HG03521 (cell line): Measurements from ENCODE around the gene TMEM59.
A peak's percentile ranks its signal among the peaks of the same experiment; 100 is the strongest.
"Not testable (repeated sequence)": the region's sequence is repeated elsewhere in the genome, so short reads cannot be mapped to it uniquely, and the experiment has no call there.

Source experiments
- ATAC-seq: cut with Tn5 transposase; IDR thresholded peaks from one replicate; pipeline ENCODE4 v1.9.1; 2021; ENCODE audit warnings: mild to moderate bottlenecking, moderate library complexity; ENCODE audit not compliant: unreplicated experiment

The TMEM59 gene

DNA sequence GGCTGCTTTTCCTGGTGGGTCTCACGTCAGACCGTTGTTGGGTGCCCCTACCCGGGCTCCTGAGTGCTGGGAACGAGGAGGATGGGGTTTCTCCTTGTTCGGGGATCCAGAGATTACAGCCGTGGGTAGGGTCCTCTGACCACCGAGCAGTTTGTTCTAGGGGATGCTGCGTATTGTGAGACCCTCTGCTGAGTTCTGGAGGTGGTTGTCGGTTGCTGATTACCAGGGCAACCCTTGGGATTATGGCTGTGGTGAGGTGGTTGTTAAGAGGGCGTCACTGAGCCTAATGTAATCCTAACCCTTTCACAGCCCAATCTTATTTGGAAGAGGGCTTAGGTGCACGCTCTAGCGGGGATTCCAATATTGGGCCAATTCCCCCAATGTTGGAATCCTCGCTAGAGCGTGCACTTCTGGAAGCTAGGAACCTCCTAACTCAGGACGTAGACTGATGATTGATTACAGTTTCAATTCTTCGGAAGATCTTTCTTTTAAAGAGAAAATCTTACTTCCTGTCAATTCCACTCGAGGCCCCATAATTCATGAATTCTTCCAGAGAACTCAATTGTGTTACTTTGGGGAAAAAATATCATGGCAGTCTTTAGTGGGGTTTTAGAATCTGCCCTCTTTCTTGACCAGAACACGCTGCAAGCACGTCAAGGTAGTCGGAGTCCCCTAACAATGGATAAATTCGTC lies 887 bp upstream of the TMEM59 start:
- ATAC-seq = no peak

- ATAC-seq = peak; percentile 11
Observed at GRCh38 chr1:54052431-54052933, 522 bp downstream of the TMEM59 start.

GRCh38 chr1:54051933-54052430 lies 1.0 kb downstream of the TMEM59 start:
- ATAC-seq = no peak

GRCh38 chr1:54050435-54050834 lies 2.6 kb downstream of the TMEM59 start:
- not testable (repeated sequence) for ATAC-seq

DNA sequence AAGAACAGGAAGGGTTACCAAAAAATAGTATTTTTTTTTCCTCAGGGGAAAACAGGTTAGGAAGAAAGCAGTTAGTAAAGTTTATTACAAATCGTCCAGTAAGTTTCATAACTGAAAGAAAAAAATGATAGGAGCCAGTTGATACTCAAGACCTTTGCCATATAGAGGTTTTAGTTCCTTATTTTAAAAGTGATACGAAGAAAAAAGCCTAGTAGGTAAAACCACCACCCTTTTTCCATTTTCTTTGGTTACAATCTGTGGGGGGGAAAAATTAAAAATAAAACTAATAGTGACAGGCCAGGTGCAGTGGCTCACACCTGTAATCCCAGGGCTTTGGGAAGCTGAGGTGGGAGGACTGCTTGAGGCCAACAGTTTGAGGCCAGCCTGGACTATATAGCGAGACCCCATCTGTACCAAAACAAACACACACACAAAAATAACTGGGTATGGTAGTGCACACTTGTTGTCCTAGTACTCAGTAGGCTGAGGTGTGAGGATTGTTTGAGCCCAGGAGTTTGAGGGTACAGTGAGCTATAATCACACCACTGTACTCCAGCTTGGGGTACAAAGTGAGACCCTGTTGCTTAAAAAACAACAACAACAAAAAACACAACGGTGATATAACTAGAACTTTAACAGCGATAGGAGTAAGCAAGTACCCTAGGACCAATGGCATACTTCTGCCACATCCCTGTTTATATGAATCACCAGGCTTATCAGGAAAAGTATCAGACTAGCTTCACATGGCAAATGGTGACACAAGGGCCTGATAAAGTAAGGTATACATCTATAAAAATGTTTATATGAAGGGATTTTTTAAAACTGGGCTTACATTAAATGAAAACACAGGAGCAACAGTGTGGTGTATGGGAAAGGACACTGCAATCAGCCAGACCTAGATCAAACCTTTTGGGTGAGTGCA lies 5.4 kb downstream of the TMEM59 start:
- ATAC-seq = no peak

DNA sequence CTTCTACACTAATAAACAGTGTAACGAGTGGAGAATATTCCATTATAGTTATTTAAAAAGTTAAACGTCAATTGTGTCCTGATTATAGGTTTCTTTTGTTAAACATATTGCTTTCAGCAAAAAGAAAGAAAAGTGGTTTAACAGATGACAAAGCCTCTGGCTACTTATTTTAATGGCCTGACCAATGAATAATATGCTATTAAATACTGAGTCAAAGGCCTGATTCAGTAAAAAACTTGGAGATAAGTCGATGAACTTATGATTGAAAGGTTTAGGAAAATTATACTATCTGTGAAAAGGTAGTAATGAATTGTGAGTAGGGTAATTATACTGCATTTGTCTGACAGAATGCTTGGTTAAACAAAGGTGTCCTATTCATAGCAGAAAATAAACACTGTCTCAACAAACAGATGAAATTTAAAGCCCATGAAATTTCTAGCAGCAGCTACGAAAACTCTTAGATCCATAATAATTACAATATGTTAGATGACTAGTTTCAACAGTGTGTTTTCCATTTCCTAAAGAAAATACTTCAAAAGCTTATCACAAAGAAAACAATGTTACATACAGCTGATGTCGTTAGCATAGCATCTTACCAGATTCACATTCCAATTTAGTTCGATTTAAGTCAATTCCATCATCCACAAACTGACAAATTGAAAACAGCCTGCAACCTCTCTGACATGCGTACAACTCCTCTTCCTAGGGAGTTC lies 6.2 kb downstream of the TMEM59 start:
- no peak for ATAC-seq

DNA sequence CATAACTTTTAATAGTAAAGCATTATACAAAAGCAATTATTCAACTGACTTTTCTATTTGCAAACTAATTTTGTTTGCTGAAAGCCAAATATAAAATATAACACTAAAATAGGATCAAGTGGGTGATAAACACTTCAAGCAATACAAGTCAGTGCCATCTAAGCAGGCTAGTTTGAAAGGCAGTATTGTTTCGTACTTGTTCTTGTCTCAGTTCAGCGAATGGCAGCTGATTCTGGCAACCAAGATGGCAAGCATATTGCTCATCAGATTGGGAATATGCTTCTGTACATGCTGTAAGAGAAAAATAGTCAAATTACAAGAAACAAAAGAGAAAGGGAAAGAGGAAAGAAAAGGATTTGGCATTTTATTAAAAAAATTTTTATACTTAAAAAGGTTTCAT lies 7.5 kb downstream of the TMEM59 start:
- ATAC-seq = no peak

DNA sequence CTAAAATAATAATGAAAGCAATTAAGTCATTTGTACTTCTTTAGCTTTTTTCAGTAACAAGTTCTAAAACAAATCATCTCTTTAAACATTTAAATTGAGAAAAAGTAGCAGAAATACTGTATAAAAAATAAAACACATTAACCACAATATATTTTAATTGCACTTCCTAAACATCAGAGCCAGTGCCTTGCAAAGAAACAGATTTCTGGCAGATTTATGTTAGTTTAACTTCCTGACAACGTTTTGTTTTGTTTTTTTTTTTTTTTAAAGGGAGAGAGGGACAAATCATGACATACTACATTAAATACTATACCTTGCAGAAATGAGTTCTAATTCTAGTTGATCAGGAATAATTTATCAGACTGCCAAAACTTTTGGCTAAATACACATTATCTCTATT lies 11.2 kb downstream of the TMEM59 start:
- ATAC-seq = no peak

GRCh38 chr1:54037476-54037875 lies 15.5 kb downstream of the TMEM59 start:
- no peak for ATAC-seq

GRCh38 chr1:54028306-54029251 lies 24.4 kb downstream of the TMEM59 start:
- ATAC-seq = no peak

DNA sequence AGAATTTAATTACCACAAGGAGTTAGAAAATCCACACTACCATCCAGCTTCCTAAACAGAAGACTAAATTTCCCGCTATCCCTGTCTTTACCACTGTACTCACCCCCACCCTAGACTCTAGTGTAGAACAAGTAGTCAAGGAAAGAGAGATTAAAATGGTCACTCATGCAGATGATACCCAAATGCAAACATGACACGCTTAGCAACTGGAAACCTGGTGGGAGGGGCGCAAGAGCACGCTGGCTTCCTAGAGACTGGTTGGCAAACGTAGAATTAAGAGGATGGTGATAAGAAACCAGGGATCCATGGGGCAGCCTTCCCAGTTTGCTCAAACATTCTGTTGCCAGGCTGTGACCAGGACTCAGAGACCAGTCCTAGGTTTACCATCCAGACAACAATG lies 25.2 kb downstream of the TMEM59 start:
- ATAC-seq = no peak

DNA sequence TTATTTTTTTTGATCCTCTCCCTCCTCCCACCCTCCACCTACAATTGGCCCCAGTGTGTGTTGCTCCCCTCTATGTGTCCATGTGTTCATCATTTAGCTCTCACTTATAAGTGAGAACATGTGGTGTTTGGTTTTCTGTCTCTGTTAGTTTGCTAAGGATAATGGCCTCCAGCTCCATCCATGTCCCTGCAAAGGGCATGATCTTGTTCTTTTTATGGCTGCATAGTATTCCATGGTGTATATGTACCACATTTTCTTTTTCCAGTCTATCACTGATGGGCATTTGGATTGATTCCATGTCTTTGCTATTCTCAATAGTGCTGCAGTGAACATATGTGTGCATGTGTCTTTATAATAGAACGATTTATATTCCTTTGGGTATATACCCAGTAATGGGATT lies 28.2 kb downstream of the TMEM59 start:
- not testable (repeated sequence) for ATAC-seq

GRCh38 chr1:54024358-54024757 lies 28.6 kb downstream of the TMEM59 start:
- ATAC-seq = no peak

DNA sequence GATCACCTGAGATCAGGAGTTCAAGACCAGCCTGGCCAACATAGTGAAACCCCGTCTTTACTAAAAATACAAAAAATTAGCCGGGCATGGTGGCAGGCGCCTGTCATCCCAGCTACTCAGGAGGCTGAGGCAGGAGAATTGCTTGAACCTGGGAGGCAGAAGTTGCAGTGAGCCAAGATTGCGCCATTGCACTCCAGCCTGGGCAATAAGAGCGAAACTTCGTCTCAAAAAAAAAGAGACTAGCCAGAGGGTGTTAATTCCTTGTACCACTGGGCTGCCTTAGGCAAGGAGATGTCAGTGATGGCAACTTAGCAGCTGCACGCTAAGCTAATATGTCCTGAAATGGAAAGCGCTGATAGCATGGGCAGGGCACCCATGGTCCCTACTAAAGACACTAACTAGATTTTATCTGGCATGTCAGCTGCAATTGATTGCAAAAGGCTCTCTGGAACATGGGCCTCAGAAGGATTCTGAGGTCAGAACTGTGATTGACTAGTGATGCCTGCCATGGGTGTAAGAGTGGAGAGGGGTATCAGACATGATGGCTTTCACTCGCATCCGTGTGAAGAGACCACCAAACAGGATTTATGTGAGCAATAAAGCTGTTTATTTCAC lies 33.3 kb downstream of the TMEM59 start:
- ATAC-seq = not testable (repeated sequence)

GRCh38 chr1:54018635-54019034 lies 34.4 kb downstream of the TMEM59 start:
- no peak for ATAC-seq

GRCh38 chr1:54017979-54018378 lies 35.0 kb downstream of the TMEM59 start, which contains the start of gene LDLRAD1:
LDLRAD1 (minus strand) TSS chr1:54018186; CDS start chr1:54018112, 74 bp downstream.
- no peak for ATAC-seq

DNA sequence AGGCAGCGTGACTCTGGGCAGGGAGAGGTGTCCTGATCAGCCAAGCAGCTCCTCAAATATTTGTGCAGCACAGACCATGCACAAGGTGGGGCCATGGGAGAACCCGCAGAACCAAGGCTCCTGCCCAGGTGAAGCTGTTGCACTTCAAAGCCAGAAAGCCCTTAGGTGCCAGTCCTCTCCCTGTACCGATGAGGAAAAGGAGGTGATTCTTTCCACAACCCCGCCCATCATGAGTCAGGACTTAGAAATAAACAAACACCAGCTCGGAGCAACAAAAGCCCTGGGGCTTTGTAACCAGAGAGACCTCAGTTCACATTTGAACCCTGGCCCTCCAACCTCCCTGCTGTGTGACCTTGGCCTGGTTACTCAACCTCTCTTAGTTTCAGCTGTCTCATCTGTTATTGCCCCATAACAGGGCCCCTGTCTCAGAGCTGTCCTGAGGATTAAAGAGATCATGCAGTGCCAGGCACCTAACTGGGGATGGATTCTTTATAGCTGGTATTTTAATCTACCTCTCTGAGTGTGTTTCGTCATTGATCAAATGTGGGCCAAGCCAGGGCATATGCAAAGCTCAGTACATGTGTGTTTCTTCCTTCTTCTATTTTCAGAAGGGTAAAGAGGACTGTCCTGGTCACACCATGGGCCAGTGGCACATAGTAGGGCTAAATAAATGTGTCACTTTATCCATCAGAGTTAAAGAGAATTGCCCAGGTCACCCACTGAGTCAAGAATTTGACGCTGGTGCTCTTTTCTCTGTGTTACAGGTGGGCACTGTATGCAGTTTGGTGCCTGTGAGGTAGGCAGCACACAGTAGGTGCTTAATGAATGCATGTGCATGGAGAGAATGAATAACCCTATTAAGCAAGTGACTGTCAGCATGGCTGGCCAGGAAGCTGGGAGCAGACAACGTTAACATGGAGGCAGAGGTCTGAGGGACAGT lies 36.4 kb downstream of the TMEM59 start:
- ATAC-seq = no peak

DNA sequence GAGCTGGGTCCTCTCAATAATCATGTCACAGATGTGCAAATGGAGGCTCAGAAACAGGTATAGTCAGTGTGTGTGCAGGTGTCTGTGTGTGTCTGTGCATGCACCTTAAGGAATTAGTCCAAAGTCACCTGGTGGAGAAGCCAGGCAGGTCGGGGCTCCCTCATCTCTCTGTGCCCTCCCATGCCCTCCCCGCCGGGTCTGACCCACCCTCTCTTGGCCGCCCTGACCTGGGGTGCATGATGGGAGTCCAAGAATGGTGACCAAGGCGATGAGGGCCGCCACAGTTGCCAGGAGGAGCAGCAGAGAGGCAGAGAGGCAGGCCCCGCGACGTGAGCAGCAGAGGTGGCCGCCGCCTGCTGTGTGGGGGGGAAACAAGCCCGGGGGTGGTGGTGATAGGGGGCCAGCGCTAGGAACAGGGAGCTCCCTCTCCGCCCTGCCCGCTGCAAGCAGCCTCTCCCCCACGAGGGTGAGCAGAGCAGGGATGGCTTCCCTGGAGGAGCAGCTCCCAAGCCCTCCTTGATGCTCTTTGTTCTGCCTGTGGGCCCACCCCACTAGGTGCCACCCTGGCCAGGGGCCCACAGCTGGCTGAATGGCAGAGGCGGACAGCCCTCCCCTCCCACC lies 38.9 kb downstream of the TMEM59 start:
- ATAC-seq = no peak
